Fibroblast of skin of scalp (primary cell): ENCODE measurements around the gene GSTM5.
"Not testable (repeated sequence)": the region's sequence is repeated elsewhere in the genome, so short reads cannot be mapped to it uniquely, and the experiment has no call there.

Source experiments
- DNase-seq: peaks from one replicate; pipeline ENCODE4 v3.0.0-alpha.2; 2013

Gene GSTM5

GRCh38 chr1:109762821-109763645 is 51.0 kb downstream of the GSTM5 start:
- no peak for DNase-seq

GRCh38 chr1:109763646-109764415 is 51.8 kb downstream of the GSTM5 start, which contains the start of gene EPS8L3:
EPS8L3 (minus strand) TSS chr1:109763923; CDS start chr1:109761749, 2,174 bp downstream.
- no peak for DNase-seq

DNA sequence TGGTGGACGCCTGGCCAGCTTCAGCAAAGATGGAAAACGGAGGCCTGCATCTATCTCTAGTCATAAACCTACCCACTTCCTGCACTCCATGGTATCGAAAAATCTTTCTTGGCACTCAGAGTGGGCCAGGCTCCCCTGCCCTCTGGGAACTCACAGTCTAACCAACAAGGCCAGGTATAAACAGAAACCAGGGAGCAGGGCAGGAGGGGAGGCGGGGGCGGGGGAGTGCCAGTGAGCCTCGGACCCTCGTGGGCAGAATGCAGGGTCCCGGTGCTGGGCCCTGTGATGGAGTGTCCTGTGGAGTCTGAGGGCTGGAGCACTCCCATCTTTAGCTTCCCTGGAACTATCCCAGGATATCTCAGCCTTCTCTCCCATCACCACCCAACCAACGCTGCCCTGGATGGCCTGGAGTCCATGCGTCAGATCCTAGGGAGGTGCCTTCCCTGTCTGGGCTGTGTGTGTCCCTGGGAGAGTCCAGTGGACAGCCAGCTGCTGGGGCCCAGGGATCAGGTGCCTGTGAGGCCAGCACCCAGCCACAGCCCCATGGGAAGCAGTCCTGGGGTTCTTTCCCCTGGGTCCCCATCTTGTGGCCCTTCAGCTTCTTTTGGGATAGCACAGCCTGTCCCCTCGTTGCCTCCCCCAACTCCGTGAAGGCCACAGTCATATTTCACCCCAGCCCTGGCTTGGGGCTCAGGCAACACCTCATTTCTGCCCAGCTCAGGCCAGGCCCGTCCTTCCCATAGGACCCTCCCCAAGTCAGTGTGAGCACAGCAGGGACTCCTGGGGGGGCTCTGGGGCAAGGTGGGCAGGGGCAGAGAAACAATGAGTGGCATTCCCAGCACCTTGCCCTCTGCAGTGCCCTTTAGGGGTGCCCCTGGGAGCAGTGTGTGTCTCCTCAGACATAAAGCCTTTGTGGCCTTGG is 52.8 kb downstream of the GSTM5 start:
- no peak for DNase-seq

- DNase-seq, result no peak
Measured at GRCh38 chr1:109765483-109765815, 53.4 kb downstream of the GSTM5 start.

- no peak for DNase-seq
Measured at GRCh38 chr1:109765896-109766615, 54.0 kb downstream of the GSTM5 start.

DNA sequence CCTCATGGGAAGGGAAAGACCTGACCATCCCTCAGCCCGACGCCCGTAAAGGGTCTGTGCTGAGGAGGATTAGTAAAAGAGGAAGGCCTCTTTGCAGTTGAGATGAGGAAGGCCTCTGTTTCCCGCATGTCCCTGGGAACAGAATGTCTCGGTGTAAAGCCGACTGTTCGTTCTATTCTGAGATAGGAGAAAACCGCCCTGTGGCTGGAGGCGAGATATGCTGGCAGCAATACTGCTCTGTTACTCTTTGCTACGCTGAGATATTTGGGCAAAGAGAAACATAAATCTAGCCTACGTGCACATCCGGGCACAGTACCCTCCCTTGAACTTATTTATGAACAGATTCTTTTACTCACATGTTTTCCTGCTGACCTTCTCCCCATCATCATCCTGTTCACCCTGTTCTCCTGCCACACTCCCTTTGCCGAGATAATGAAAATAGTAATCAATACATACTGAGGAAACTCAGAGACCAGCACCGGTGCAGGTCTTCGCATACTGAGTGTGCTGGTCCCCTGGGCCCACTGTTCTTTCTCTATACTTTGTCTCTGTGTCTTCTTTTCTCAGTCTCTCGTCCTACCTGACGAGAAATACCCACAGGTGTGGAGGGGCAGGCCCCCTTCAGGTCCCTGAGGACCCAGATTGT is 55.1 kb downstream of the GSTM5 start:
- DNase-seq, result not testable (repeated sequence)
